Glutamatergic neuron (in vitro differentiated cells): ENCODE results near the gene UPK3BL2. TPM values are rescaled to one million over a fixed set of nuclear protein-coding genes. Genes with fewer than 3 reads are reported as not detected.
"Not testable (repeated sequence)": the region's sequence is repeated elsewhere in the genome, so short reads cannot be mapped to it uniquely, and the experiment has no call there.

ENCODE experiments used
- DNase-seq: peaks from one replicate; pipeline ENCODE4 v3.0.0; 2022
- H3K27ac Mint-ChIP-seq: one replicate; pipeline ENCODE4 v1.8.0; 2020; ENCODE audit warnings: mild to moderate bottlenecking, mixed read lengths, inconsistent platforms; ENCODE audit not compliant: unreplicated experiment
- H3K27me3 Mint-ChIP-seq: one replicate; pipeline ENCODE4 v1.8.0; 2020; ENCODE audit warnings: mild to moderate bottlenecking, moderate library complexity, mixed read lengths, inconsistent platforms; ENCODE audit not compliant: unreplicated experiment
- H3K36me3 Mint-ChIP-seq: one replicate; pipeline ENCODE4 v1.8.0; 2020; ENCODE audit warnings: mild to moderate bottlenecking, mixed read lengths, inconsistent platforms; ENCODE audit not compliant: unreplicated experiment
- H3K4me1 Mint-ChIP-seq: one replicate; pipeline ENCODE4 v1.8.0; 2020; ENCODE audit warnings: mild to moderate bottlenecking, low read depth, mixed read lengths, inconsistent platforms; ENCODE audit not compliant: unreplicated experiment
- H3K4me3 Mint-ChIP-seq: one replicate; pipeline ENCODE4 v1.8.0; 2020; ENCODE audit warnings: mild to moderate bottlenecking, mixed read lengths, inconsistent platforms; ENCODE audit not compliant: unreplicated experiment
- H3K9me3 Mint-ChIP-seq: one replicate; pipeline ENCODE4 v1.8.0; 2020; ENCODE audit warnings: mild to moderate bottlenecking, moderate library complexity, mixed read lengths, inconsistent platforms; ENCODE audit not compliant: unreplicated experiment
- total RNA-seq: library from RNA; stranded (reverse); fragmentation: NEBNext Ultra II Directional; extraction: Animal tissue kit (Norgen Biotek cat#: 25700); gene quantifications from one replicate; pipeline ENCODE4 v1.2.1, GENCODE V29; 2021; ENCODE audit not compliant: unreplicated experiment

UPK3BL2 gene
- total RNA-seq, 1 donor from 2014 or later, result 11.4 TPM

DNA sequence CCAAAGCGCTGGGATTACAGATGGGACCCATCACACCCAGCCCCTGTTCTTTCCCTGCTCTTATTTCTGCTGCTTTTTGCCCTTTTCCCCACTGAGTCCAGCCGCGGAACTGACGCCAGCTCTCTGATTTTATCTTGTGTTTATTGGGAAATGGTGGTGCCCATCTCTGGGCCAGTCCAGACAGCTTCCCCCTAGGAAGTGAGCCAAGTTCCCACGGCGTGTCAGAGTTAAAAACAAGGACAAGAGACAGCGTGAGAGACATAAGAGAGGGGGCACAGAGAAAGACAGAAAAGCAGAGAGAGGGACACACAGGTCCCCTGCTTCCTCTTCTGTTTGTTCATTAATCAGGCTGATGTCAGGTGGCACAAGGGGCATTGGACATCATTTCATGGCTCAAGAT, 11.9 kb downstream of the UPK3BL2 start:
- not testable (repeated sequence) for H3K9me3 Mint-ChIP-seq, H3K27ac Mint-ChIP-seq, H3K36me3 Mint-ChIP-seq, H3K27me3 Mint-ChIP-seq, H3K4me1 Mint-ChIP-seq, DNase-seq, H3K4me3 Mint-ChIP-seq

- not testable (repeated sequence) for H3K4me1 Mint-ChIP-seq, H3K27ac Mint-ChIP-seq, H3K36me3 Mint-ChIP-seq, H3K4me3 Mint-ChIP-seq, DNase-seq, H3K27me3 Mint-ChIP-seq, H3K9me3 Mint-ChIP-seq
Measured at GRCh38 chr7:102527822-102528793, 15.4 kb downstream of the UPK3BL2 start.

GRCh38 chr7:102527182-102527581, 16.3 kb downstream of the UPK3BL2 start:
- not testable (repeated sequence) for H3K9me3 Mint-ChIP-seq, H3K27ac Mint-ChIP-seq, H3K4me3 Mint-ChIP-seq, DNase-seq, H3K27me3 Mint-ChIP-seq, H3K4me1 Mint-ChIP-seq, H3K36me3 Mint-ChIP-seq

- DNase-seq, H3K4me1 Mint-ChIP-seq, H3K36me3 Mint-ChIP-seq, H3K27me3 Mint-ChIP-seq, H3K27ac Mint-ChIP-seq, H3K9me3 Mint-ChIP-seq, H3K4me3 Mint-ChIP-seq: not testable (repeated sequence)
Measured at GRCh38 chr7:102524803-102525202, 18.7 kb downstream of the UPK3BL2 start.

DNA sequence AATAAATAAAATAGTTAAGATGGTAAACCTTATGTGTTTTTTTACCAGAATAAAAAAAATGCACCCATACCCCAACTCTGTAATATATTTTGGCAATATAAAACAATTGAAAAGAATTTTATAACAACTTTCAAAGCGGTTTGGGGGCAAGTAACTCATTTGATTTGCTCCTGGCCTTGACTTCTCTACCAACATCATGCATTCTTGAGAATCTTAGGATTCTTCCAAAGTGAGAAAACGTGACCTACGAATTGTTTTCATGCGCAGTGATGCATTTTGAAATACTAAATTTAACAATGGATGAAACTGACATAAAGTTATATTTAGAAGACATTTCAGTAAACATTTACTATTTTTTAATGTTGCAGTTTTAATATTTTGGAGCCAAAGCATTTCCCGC, 22.7 kb downstream of the UPK3BL2 start:
- not testable (repeated sequence) for H3K36me3 Mint-ChIP-seq, H3K27me3 Mint-ChIP-seq, H3K27ac Mint-ChIP-seq, H3K4me1 Mint-ChIP-seq, DNase-seq, H3K4me3 Mint-ChIP-seq, H3K9me3 Mint-ChIP-seq

GRCh38 chr7:102517550-102518147, 25.8 kb downstream of the UPK3BL2 start, which contains the start of gene RASA4B:
Gene RASA4B (minus strand): TSS chr7:102517777. CDS start chr7:102517710, 67 bp downstream.
- H3K4me1 Mint-ChIP-seq, H3K9me3 Mint-ChIP-seq, H3K36me3 Mint-ChIP-seq, H3K27me3 Mint-ChIP-seq, H3K27ac Mint-ChIP-seq, H3K4me3 Mint-ChIP-seq: not testable (repeated sequence)
- DNase-seq, result peak; percentile 21

DNA sequence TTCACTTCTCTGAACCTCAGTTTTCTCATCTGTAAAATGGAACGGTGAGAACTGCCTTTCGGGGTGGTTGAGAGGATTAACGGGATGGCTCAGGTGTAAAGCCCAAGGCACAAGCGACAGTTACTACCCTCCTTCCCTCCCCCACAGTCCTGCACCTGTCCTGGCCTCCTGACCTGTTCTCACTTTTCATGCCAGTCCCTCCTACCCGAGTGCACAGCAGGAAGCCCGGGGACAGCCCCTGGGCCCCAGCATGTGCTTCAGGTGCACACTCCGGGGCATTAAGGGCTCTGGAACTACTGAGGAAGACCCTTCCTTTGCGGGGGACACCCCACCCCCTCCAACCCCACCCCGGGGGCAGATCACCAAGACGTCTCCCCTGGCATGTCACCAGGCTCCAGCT, 26.5 kb downstream of the UPK3BL2 start:
- H3K27me3 Mint-ChIP-seq, H3K9me3 Mint-ChIP-seq, DNase-seq: not testable (repeated sequence)

DNA sequence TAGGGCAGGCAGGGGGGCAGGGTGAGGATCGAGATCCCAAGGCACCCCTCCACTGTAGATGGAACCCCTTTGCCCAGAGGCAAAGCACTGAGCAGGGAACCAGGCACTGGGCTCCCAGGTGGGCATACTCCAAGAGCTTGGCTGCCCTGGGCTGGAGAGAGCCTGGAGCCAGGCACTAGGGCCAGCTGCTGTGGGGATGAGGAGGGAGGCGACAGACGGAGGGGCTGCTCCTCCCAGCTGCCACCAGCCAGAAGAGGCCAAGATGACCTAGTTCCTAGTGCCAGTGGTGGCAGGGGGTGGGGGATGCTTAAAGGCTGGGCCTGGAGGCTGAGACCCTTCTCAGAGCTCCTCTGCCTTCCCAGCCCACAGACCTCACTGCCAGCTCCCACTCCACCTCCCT, 27.6 kb downstream of the UPK3BL2 start:
- not testable (repeated sequence) for H3K4me3 Mint-ChIP-seq, H3K9me3 Mint-ChIP-seq, H3K27ac Mint-ChIP-seq, H3K4me1 Mint-ChIP-seq, DNase-seq, H3K36me3 Mint-ChIP-seq, H3K27me3 Mint-ChIP-seq

More for the DNA sequence above, 26.5 kb downstream of the UPK3BL2 start:
- not testable (repeated sequence) for H3K36me3 Mint-ChIP-seq, H3K27ac Mint-ChIP-seq, H3K4me3 Mint-ChIP-seq, H3K4me1 Mint-ChIP-seq

DNA sequence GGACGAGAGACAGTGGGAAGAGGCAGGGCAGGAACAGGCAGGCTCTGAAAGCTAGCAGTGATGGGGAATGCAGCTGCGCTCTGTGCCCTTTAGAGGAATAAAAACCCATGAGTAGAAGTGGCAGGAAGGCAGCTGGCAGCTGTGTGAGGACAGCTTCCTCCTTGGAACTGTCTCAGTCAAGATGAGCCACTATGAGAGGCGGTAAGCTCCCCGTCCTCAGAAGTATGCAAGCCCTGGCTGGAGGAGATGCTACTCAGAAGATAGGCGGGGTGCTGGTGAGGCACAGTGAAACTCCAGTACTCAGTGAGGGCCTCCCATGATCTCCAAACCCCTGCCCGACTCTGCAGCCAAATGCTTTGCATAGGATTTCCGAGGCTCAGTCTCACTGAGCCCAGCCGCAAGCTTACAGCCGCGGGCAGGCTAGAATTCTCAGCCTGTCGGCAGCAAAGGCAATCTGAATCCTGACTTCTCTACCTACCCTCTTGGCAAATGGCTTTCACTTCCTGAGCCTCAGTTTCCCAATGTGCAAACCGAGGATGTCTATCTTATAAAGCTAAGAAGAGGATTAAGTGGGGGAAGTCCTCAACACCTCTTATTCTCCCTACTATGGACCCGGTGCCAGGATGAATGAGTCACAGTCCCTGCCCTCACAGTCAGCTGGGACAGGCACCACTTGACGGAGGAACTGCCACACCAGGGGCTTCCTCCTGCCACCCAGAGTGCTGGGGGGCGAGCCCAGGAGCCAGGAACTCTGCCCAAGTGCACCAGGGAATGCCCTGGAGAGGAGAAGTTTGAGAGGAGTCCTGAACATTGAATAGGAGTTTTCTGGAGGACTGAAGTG, 28.4 kb downstream of the UPK3BL2 start:
- H3K27me3 Mint-ChIP-seq, H3K4me3 Mint-ChIP-seq, H3K4me1 Mint-ChIP-seq, H3K36me3 Mint-ChIP-seq, H3K9me3 Mint-ChIP-seq, DNase-seq, H3K27ac Mint-ChIP-seq: not testable (repeated sequence)

DNA sequence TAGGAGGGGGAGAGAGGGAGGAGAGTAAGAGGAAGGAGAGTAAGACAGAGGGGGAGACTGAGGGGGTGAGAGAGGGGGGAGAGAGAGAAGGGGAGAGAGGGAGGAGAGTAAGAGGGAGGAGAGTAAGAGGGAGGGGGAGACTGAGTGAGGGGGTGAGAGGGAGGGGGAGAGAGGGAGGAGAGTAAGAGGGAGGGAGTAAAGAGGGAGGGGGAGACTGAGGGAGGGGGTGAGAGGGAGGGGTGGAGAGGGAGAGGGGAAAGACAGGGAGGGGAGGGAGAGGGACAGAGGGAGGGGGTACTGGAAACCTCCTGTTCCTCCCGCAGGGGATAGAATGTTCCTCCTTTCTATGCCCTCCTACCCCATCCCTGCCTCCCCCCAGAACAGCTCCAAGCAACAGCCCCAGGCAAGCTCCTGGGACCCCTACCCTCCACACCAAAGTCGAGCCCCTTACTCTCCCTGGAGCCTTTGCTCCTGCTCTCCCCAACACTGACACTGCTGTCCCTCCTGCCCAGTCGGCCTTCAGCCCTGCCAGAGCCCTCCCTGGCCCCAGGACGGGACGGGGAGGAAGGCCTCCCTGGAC, 30.8 kb downstream of the UPK3BL2 start:
- DNase-seq, result peak; percentile 33
- not testable (repeated sequence) for H3K27me3 Mint-ChIP-seq, H3K36me3 Mint-ChIP-seq, H3K27ac Mint-ChIP-seq, H3K4me1 Mint-ChIP-seq, H3K9me3 Mint-ChIP-seq
- H3K4me3 Mint-ChIP-seq, result peak overlapping the region; percentile 25

- not testable (repeated sequence) for H3K9me3 Mint-ChIP-seq, H3K36me3 Mint-ChIP-seq, H3K4me1 Mint-ChIP-seq, H3K4me3 Mint-ChIP-seq, H3K27me3 Mint-ChIP-seq, DNase-seq, H3K27ac Mint-ChIP-seq
Measured at GRCh38 chr7:102511860-102512522, 31.5 kb downstream of the UPK3BL2 start.
